HEK293 (cell line): ENCODE measurements around the gene SERPINE2.

ENCODE experiments used
- CTCF ChIA-PET: fragments of 350-600 bp; formaldehyde crosslinking; extraction: SDS; loops from one replicate; lab custom pipeline; 2021; ENCODE audit warnings: antibody characterized with exemption; lab: Yijun Ruan, JAX
- POLR2A ChIA-PET: fragments of 300-600 bp; formaldehyde crosslinking; extraction: SDS; loops from one replicate; lab custom pipeline; 2020; ENCODE audit warnings: antibody characterized with exemption, inconsistent platforms; lab: Yijun Ruan, JAX
- H3K27ac ChIP-seq: fragments of 200-500 bp; sonication (Bioruptor generic); 2 replicates; pipeline ENCODE4 v1.5.1; 2014; ENCODE audit warnings: low read depth, low read length, control low read depth, inconsistent platforms; ENCODE audit errors: extremely low read depth
- H3K36me3 ChIP-seq, 2 experiments: fragments of 200-500 bp in 1 of 2; sonication (Bioruptor generic) in 1 of 2; 1 replicate in 1 of 2; 2 replicates in 1 of 2; pipeline ENCODE4 v1.5.1; 2014 to 2017; ENCODE audit warnings: inconsistent platforms in 2 of 2, low read length in 2 of 2; ENCODE audit not compliant: control insufficient read depth in 2 of 2, insufficient read depth in 1 of 2
- H3K4me1 ChIP-seq: fragments of 200-500 bp; sonication (Bioruptor generic); 2 replicates; pipeline ENCODE4 v1.5.1; 2014; ENCODE audit warnings: mild to moderate bottlenecking, low read length, inconsistent platforms; ENCODE audit not compliant: control insufficient read depth, insufficient read depth
- H3K4me3 ChIP-seq: 2 replicates; pipeline ENCODE4 v1.5.1; 2011; ENCODE audit warnings: low read depth, mild to moderate bottlenecking, control low read depth, low read length, moderate library complexity
- H3K9me3 ChIP-seq: fragments of 200-500 bp; sonication (Bioruptor generic); 2 replicates; pipeline ENCODE4 v1.5.1; 2014; ENCODE audit warnings: low read depth, low read length, inconsistent platforms; ENCODE audit not compliant: control insufficient read depth, insufficient read depth
- SCRT1 ChIP-seq: fragments of 450-650 bp; formaldehyde crosslinking; IDR thresholded peaks from 2 replicates; pipeline ENCODE4 v1.5.1; 2016; ENCODE audit warnings: missing biosample characterization, missing genetic modification characterization, borderline replicate concordance
- WT1 ChIP-seq: fragments of 450-650 bp; formaldehyde crosslinking; IDR thresholded peaks from 2 replicates; pipeline ENCODE4 v1.5.1; 2016; ENCODE audit warnings: missing biosample characterization, missing genetic modification characterization
- ZBTB48 ChIP-seq: fragments of 450-650 bp; formaldehyde crosslinking; IDR thresholded peaks from 2 replicates; pipeline ENCODE4 v1.5.1; 2016; ENCODE audit warnings: missing biosample characterization, missing genetic modification characterization
- ZBTB8A ChIP-seq: fragments of 450-650 bp; formaldehyde crosslinking; IDR thresholded peaks from 2 replicates; pipeline ENCODE4 v1.5.1; 2016; ENCODE audit warnings: missing biosample characterization, missing genetic modification characterization
- ZNF169 ChIP-seq: fragments of 450-650 bp; formaldehyde crosslinking; IDR thresholded peaks from 2 replicates; pipeline ENCODE4 v1.5.1; 2016; ENCODE audit warnings: missing biosample characterization, missing genetic modification characterization
- ZNF184 ChIP-seq: fragments of 450-650 bp; IDR thresholded peaks from 2 replicates; pipeline ENCODE4 v1.5.1; 2018; ENCODE audit warnings: missing biosample characterization, mild to moderate bottlenecking, missing genetic modification characterization
- ZNF2 ChIP-seq: fragments of 450-650 bp; formaldehyde crosslinking; IDR thresholded peaks from 2 replicates; pipeline ENCODE4 v1.5.1; 2016; ENCODE audit warnings: missing biosample characterization, missing genetic modification characterization
- ZNF202 ChIP-seq: fragments of 450-650 bp; formaldehyde crosslinking; IDR thresholded peaks from 2 replicates; pipeline ENCODE4 v1.5.1; 2016; ENCODE audit warnings: missing biosample characterization, missing genetic modification characterization, borderline replicate concordance
- ZNF214 ChIP-seq: fragments of 450-650 bp; formaldehyde crosslinking; IDR thresholded peaks from 2 replicates; pipeline ENCODE4 v1.5.1; 2017; ENCODE audit warnings: missing biosample characterization, mild to moderate bottlenecking, missing genetic modification characterization, borderline replicate concordance
- ZNF24 ChIP-seq: fragments of 450-650 bp; formaldehyde crosslinking; IDR thresholded peaks from 2 replicates; pipeline ENCODE4 v1.5.1; 2016; ENCODE audit warnings: missing biosample characterization, missing genetic modification characterization
- ZNF335 ChIP-seq: fragments of 450-650 bp; formaldehyde crosslinking; conservative IDR thresholded peaks from 2 replicates; pipeline ENCODE4 v1.5.1; 2016; ENCODE audit warnings: missing biosample characterization, missing genetic modification characterization
- ZNF426 ChIP-seq: fragments of 450-650 bp; formaldehyde crosslinking; IDR thresholded peaks from 2 replicates; pipeline ENCODE4 v1.5.1; 2017; ENCODE audit warnings: missing biosample characterization, missing genetic modification characterization, mild to moderate bottlenecking, inconsistent platforms, moderate library complexity
- ZNF555 ChIP-seq: fragments of 450-650 bp; formaldehyde crosslinking; conservative IDR thresholded peaks from 2 replicates; pipeline ENCODE4 v1.5.1; 2017; ENCODE audit warnings: missing biosample characterization, mild to moderate bottlenecking, missing genetic modification characterization, inconsistent platforms
- ZNF600 ChIP-seq: fragments of 450-650 bp; formaldehyde crosslinking; IDR thresholded peaks from 2 replicates; pipeline ENCODE4 v1.5.1; 2016; ENCODE audit warnings: missing biosample characterization, missing genetic modification characterization
- ZNF677 ChIP-seq: fragments of 450-650 bp; IDR thresholded peaks from 2 replicates; pipeline ENCODE4 v1.5.0; 2018; ENCODE audit warnings: missing biosample characterization, mild to moderate bottlenecking, missing genetic modification characterization, moderate library complexity
- ZNF76 ChIP-seq: fragments of 450-650 bp; formaldehyde crosslinking; IDR thresholded peaks from 2 replicates; pipeline ENCODE4; 2016; ENCODE audit warnings: low read depth, missing biosample characterization, missing genetic modification characterization, borderline replicate concordance
- ZNF791 ChIP-seq: fragments of 450-650 bp; formaldehyde crosslinking; IDR thresholded peaks from 2 replicates; pipeline ENCODE4 v1.5.1; 2016; ENCODE audit warnings: missing biosample characterization, missing genetic modification characterization
- TF ChIP-seq, protein P1 (sequence below): fragments of 450-650 bp; formaldehyde crosslinking; IDR thresholded peaks from 2 replicates; pipeline ENCODE4 v1.5.1; 2016; ENCODE audit warnings: missing biosample characterization, missing genetic modification characterization
- TF ChIP-seq, protein P2 (sequence below): fragments of 450-650 bp; formaldehyde crosslinking; IDR thresholded peaks from 2 replicates; pipeline ENCODE4 v1.5.1; 2016; ENCODE audit warnings: missing biosample characterization, missing genetic modification characterization
- TF ChIP-seq, protein P3 (sequence below): fragments of 450-650 bp; formaldehyde crosslinking; IDR thresholded peaks from 2 replicates; pipeline ENCODE4 v1.5.1; 2016; ENCODE audit warnings: missing biosample characterization, missing genetic modification characterization

SERPINE2 gene

DNA sequence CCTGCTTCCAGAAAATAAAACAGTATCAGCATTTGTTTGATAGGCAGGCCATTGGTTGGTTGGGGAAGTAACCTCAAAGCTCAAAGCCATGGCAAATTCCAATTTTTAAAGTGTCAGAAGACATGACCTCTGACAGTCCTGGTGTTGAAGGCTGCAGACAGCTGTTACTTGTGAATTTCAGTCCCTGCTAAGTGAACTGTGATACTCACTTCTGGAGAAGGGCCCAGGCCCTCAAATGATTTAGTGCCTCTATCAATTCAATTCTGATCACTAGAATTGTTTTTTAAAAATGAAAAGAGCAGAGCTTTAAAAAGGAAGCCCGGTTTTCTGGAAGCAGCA lies 58.7 kb downstream of the SERPINE2 start:
- TF ChIP-seq ZNF76 (tag by site-specific recombination), result no peak
- no peak for TF ChIP-seq ZNF2 (tag by site-specific recombination)
- TF ChIP-seq, protein P1, sequence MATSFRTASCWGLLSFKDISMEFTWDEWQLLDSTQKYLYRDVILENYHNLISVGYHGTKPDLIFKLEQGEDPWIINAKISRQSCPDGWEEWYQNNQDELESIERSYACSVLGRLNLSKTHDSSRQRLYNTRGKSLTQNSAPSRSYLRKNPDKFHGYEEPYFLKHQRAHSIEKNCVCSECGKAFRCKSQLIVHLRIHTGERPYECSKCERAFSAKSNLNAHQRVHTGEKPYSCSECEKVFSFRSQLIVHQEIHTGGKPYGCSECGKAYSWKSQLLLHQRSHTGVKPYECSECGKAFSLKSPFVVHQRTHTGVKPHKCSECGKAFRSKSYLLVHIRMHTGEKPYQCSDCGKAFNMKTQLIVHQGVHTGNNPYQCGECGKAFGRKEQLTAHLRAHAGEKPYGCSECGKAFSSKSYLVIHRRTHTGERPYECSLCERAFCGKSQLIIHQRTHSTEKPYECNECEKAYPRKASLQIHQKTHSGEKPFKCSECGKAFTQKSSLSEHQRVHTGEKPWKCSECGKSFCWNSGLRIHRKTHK, result no peak
- TF ChIP-seq ZNF202 (tag by site-specific recombination), result no peak
- no peak for TF ChIP-seq ZNF600
- no peak for TF ChIP-seq ZNF169 (tag by site-specific recombination)
- TF ChIP-seq ZNF214 (tag by site-specific recombination), result no peak
- TF ChIP-seq ZNF555 (tag by site-specific recombination), result no peak
- TF ChIP-seq, protein P2, sequence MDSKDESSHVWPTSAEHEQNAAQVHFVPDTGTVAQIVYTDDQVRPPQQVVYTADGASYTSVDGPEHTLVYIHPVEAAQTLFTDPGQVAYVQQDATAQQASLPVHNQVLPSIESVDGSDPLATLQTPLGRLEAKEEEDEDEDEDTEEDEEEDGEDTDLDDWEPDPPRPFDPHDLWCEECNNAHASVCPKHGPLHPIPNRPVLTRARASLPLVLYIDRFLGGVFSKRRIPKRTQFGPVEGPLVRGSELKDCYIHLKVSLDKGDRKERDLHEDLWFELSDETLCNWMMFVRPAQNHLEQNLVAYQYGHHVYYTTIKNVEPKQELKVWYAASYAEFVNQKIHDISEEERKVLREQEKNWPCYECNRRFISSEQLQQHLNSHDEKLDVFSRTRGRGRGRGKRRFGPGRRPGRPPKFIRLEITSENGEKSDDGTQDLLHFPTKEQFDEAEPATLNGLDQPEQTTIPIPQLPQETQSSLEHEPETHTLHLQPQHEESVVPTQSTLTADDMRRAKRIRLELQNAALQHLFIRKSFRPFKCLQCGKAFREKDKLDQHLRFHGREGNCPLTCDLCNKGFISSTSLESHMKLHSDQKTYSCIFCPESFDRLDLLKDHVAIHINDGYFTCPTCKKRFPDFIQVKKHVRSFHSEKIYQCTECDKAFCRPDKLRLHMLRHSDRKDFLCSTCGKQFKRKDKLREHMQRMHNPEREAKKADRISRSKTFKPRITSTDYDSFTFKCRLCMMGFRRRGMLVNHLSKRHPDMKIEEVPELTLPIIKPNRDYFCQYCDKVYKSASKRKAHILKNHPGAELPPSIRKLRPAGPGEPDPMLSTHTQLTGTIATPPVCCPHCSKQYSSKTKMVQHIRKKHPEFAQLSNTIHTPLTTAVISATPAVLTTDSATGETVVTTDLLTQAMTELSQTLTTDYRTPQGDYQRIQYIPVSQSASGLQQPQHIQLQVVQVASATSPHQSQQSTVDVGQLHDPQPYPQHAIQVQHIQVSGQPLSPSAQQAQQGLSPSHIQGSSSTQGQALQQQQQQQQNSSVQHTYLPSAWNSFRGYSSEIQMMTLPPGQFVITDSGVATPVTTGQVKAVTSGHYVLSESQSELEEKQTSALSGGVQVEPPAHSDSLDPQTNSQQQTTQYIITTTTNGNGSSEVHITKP (tag by site-specific recombination), result no peak
- no peak for TF ChIP-seq ZNF426 (tag by site-specific recombination)
- TF ChIP-seq ZNF184 (tag by site-specific recombination), result no peak
- TF ChIP-seq ZNF677 (tag by site-specific recombination), result no peak
- TF ChIP-seq WT1 (tag by site-specific recombination), result no peak
- TF ChIP-seq, protein P3, sequence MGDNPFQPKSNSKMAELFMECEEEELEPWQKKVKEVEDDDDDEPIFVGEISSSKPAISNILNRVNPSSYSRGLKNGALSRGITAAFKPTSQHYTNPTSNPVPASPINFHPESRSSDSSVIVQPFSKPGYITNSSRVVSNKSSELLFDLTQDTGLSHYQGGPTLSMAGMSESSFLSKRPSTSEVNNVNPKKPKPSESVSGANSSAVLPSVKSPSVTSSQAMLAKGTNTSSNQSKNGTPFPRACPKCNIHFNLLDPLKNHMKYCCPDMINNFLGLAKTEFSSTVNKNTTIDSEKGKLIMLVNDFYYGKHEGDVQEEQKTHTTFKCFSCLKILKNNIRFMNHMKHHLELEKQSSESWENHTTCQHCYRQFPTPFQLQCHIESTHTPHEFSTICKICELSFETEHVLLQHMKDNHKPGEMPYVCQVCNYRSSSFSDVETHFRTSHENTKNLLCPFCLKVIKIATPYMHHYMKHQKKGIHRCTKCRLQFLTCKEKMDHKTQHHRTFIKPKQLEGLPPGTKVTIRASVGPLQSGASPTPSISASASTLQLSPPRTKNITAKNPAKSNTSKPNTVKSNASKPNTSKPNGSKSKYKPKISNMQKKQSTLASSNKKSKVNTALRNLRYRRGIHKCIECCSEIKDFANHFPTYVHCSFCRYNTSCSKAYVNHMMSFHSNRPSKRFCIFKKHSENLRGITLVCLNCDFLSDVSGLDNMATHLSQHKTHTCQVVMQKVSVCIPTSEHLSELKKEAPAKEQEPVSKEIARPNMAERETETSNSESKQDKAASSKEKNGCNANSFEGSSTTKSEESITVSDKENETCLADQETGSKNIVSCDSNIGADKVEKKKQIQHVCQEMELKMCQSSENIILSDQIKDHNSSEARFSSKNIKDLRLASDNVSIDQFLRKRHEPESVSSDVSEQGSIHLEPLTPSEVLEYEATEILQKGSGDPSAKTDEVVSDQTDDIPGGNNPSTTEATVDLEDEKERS (tag by site-specific recombination), result no peak
- no peak for TF ChIP-seq SCRT1 (tag by site-specific recombination)
- TF ChIP-seq ZBTB48, result no peak
- TF ChIP-seq ZBTB8A (tag by site-specific recombination), result no peak
- TF ChIP-seq ZNF24 (tag by site-specific recombination), result no peak
- no peak for TF ChIP-seq ZNF335 (tag by site-specific recombination)
- TF ChIP-seq ZNF791 (tag by site-specific recombination), result no peak
- no peak overlapping the region for H3K4me3 ChIP-seq
- H3K4me1 ChIP-seq, result no peaks in the 10 kb centered on the region
- H3K36me3 ChIP-seq, result peaks cover 12 to 63% of the 10 kb centered on the region in 2 experiments
- POLR2A ChIA-PET, result no interaction called here
- H3K27ac ChIP-seq, result no peak overlapping the region
- CTCF ChIA-PET, result interaction anchor here (0.7 to 2.5 kb wide), 6 partner anchors 9 to 23 kb away, joined by 3 to 18 read pairs (median 4); no protein-coding TSS in a partner anchor
- H3K9me3 ChIP-seq, result no peaks in the 10 kb centered on the region
